GM21576 (cell line): Measurements from ENCODE around the gene FILIP1L.

Source experiments
- ATAC-seq: cut with Tn5 transposase; IDR thresholded peaks from one replicate; pipeline ENCODE4 v1.9.1; 2021; ENCODE audit warnings: mild to moderate bottlenecking, moderate library complexity; ENCODE audit not compliant: unreplicated experiment

The FILIP1L gene

DNA sequence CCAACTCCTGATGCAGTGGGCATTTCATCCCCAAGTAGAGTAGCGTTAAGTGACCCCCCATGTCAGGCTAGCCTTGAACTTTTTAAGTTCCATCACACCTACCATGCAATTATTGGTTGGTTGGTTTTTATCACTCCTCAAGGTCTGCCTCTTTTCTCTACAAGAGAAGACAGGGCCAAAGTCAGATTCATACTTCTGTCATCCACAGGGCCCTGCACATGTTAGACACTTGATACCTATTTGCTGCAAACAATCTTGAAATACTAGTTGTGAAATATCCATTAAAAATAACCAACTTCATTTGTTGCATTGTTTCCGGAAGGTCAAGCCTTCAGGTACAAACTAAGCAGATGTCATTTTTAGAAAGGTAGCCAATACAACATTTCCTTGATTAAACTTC lies 295.5 kb downstream of the FILIP1L start:
- no peak for ATAC-seq

DNA sequence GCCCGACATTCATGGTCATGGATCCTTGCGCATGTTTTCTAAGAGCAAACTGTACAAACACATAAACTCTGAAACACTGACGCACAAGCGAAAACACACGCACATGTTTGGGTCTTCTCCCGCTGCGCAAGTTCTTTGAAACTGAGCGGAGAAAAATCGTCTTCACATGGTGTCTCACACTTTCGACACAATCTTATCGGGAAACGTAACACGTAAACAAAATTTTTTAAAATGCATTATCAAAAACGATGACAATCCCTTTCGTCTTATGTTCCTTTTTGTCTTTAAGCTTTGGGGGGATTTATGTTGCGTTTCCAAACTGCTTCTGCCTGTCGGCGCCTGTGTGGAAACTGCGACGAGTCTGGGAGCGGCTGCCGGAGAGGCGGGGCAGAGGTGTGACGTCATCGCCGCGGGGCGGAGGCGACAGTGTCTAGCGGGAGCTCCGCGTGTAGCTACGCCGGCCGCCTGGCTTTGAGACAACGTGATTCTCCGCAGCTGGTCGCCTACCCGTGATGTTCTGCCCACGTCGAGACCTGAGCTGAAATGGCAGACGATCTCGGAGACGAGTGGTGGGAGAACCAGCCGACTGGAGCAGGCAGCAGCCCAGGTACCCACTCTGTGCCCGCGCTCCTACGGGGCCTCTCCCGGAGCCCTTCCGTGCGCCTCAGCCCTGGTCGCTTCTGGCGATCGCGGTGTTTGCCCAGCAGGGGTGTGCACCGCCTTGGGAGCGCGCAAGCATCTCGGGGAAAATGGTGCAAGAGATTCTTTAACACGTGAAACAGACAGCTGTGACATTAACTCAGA lies 296.7 kb downstream of the FILIP1L start, which contains the start of gene CMSS1:
Gene CMSS1, plus strand, starts transcription at position 426 of the 804 bp plus-strand sequence.
- ATAC-seq: peak; percentile 97

DNA sequence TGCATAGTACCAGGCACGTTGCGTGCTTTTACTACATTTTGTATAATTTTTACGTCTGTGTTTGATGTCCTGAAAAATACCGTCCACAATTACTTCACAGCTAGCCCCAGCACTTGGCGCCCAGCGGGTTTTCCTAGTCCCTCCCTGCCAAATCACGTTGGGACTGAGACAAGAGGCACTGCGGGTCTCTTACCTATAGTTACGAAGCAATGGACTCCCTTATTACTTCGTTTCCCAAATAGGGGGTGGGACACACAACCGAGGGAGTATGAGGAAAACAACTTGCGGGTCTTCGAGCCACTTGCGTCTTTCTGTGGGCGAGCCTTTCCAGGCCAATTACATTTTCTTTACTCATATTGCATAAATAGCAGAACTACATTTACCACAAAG lies 297.3 kb downstream of the FILIP1L start:
- ATAC-seq: no peak

DNA sequence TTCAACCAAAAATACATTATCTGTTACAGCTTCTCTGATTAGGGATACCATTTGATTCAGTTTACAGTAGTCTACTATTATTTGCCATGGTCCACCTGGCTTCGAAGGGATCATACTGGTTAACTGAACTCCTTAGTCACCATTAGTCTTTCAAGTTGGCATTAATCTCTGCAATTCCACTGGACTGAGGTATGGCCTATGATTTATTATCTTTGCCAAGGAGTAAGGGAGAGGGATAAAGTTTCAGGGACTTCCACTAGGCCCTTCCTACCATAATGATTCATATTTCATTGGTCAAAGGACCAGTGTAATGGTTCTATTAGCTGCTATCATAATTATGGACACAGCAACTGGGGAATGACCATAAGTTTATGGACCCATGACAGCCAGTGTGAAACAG lies 303.9 kb downstream of the FILIP1L start:
- ATAC-seq: no peak

DNA sequence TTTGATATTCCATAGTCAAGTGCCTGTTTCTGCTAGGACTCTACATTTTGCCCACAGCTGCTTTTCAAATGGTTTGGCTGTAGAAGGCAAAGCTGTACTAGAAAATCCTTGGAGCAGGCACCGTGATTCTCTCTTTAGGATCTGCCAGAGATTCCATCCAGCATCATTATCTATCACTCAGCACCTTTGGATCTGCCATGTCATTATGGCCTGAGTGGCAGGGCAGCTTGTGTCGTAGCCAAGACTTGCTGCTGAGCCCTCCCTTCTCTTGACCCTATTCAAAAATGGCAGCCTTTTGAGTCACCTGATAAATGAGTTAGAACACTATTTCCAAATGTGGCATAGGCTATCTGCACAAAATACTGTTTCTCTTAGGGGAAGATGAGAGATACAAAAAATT lies 304.7 kb downstream of the FILIP1L start:
- no peak for ATAC-seq

DNA sequence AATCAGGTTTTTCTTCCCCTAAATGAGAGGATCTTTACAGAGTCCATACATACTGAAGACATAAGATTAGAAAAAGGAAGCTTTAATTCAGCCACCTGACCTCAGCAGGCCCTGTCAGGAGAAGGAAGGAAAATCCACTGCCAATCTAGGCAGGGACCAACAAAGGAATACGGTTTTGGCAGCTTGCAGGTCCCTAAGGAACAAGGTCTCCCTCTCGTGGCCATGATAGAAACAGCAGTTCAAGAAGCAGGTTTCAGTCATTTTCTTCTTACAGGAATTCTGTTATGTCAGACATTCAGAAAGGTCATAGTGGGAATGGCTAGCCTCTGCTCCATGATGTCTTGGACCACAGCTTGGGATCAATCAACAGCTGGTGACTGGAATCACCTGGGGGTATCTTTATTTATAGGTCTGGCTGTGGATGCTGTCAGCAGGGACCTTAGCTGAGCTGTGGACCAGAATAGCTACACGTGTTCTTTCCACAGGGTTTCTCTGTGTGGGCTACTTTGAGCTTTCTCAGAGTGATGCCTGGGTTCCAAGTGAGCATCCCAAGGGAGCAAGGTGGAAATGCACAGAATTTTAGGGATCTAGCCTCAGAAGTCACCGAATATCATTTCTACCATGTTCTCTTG lies 306.0 kb downstream of the FILIP1L start:
- no peak for ATAC-seq

DNA sequence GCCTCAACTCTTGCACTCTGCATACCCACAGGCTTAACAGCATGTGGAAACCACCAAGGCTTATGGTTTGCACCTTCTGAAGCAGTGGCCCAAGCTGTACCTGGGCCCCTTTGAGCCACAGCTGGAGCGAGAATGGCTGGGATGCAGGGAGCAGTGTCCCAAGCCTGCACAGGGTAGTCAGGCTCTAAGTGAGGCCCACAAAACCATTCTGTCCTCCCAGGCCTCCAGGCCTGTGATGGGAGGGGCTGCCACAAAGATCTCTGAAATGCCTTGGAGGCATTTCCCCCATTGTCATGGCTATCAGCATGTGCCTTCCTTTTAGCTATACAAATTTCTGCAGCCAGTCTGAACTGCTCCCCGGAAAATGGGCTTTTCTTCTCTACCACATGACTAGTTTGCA lies 309.1 kb downstream of the FILIP1L start:
- ATAC-seq: no peak

DNA sequence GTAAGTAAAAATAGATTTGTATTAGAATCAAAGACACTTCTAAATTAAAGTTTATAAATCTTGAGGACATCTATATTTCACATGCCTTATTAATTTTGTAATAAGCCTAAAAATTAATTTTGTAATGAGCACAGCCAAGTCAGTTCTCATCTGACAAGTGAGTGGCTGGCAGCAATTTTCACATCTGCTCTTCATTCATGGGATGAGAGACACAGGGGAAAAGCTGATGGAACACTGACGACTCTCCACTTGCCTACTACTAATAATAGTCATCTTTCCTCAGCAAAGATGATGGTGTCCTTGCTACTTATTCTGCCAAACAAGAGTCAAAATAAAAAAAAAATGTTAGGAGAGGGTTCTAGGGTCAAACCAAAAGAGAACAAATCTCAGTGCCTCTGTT lies 311.0 kb downstream of the FILIP1L start:
- ATAC-seq: no peak

DNA sequence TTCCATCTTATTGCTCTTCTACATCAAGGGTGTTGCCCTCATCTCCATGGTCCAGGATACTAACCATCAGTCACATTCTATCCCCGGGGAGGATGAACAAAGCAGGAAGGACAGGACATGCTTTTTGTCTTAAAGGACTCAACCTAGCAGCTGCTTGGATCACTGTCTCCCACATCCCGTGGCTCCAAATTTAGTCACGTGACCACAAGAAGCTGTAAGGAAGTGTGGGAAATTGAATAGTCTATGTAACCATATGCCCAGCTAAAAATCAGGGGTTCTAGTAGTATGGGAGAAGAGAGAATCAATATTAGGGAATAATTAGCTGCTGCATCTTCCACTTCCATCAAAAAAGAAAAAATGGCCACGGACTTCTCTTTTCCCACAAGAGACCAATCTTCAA lies 314.9 kb downstream of the FILIP1L start:
- no peak for ATAC-seq

DNA sequence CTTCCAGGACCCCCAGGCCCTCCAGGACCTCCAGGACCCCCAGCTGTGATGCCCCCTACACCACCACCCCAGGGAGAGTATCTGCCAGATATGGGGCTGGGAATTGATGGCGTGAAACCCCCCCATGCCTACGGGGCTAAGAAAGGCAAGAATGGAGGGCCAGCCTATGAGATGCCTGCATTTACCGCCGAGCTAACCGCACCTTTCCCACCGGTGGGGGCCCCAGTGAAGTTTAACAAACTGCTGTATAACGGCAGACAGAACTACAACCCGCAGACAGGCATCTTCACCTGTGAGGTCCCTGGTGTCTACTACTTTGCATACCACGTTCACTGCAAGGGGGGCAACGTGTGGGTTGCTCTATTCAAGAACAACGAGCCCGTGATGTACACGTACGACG lies 318.7 kb downstream of the FILIP1L start:
- ATAC-seq: no peak

DNA sequence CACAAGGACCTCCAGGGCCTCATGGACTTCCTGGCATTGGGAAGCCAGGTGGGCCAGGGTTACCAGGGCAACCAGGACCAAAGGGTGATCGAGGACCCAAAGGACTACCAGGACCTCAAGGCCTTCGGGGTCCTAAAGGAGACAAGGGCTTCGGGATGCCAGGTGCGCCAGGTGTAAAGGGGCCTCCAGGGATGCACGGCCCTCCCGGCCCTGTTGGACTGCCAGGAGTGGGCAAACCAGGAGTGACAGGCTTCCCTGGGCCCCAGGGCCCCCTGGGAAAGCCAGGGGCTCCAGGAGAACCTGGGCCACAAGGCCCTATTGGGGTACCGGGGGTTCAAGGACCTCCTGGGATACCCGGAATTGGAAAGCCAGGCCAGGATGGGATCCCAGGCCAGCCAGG lies 319.8 kb downstream of the FILIP1L start:
- ATAC-seq: no peak

DNA sequence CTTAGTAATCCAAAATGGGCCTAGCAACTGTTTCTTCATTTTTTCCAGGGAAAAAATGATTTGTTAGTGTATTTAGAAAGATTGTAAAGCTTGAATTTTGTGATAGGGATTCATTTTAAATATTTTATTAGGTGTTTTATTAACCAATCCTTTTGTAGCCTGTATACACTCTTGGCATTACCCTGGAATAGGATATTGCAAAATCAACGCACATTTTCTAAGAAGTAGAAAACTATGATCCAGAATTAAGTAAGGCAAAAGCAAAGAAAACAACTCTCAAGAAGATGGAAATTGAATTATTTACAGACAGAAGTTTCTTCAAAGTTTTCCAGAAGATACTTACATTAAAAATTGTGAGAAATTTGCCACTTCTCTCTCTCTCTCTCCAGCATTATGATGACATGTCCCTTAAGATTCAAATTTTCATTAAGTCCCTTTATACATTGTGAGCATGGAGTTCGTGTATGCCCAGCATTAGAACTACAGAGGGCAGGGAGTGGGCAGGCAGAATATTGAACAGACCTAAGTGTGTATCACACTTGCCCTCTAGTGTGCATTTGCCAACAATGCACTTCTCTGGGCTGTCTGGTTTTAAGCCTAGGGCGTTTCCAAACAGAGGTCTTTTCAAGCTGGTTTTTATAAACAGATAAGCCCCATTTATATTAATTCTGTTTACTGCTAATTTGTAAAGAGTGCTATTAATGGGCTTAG lies 325.1 kb downstream of the FILIP1L start:
- peak; percentile 95 for ATAC-seq
